Parathyroid adenoma (tissue), 2 donors: ENCODE measurements around the gene TMEM182.

Experiments
- H2AFZ ChIP-seq: fragments of 300-600 bp; sonication (generic); one replicate; pipeline ENCODE4 v1.7.0; 2017; ENCODE audit warnings: antibody characterized with exemption, mild to moderate bottlenecking
- H3K27ac ChIP-seq: fragments of 300-600 bp; sonication (generic); one replicate; pipeline ENCODE4 v1.7.0; 2017
- H3K27me3 ChIP-seq: fragments of 300-600 bp; sonication (generic); one replicate; pipeline ENCODE4 v1.7.0; 2017; ENCODE audit warnings: low read length; ENCODE audit not compliant: control insufficient read depth, insufficient read depth
- H3K36me3 ChIP-seq: fragments of 300-600 bp; sonication (generic); one replicate; pipeline ENCODE4 v1.7.0; 2017; ENCODE audit warnings: low read length; ENCODE audit not compliant: control insufficient read depth, insufficient read depth
- H3K4me1 ChIP-seq: fragments of 300-600 bp; sonication (generic); one replicate; pipeline ENCODE4 v1.7.0; 2017; ENCODE audit warnings: control low read depth
- H3K4me2 ChIP-seq: fragments of 300-600 bp; sonication (generic); one replicate; pipeline ENCODE4 v1.7.0; 2017; ENCODE audit warnings: low read length
- H3K4me3 ChIP-seq: fragments of 300-600 bp; sonication (generic); one replicate; pipeline ENCODE4 v1.7.0; 2017; ENCODE audit warnings: low read depth, low read length
- H3K79me2 ChIP-seq: fragments of 300-600 bp; sonication (generic); one replicate; pipeline ENCODE4 v1.7.0; 2017; ENCODE audit warnings: control low read depth
- H3K9ac ChIP-seq: fragments of 300-600 bp; sonication (generic); one replicate; pipeline ENCODE4 v1.7.0; 2017; ENCODE audit warnings: mild to moderate bottlenecking
- H3K9me3 ChIP-seq: fragments of 300-600 bp; sonication (generic); one replicate; pipeline ENCODE4 v1.7.0; 2017; ENCODE audit warnings: low read length; ENCODE audit not compliant: control insufficient read depth
- TF ChIP-seq, protein P1 (sequence below): fragments of 300-600 bp; sonication (generic); IDR thresholded peaks from one replicate; pipeline ENCODE4 v1.7.0; 2017; ENCODE audit warnings: antibody characterized with exemption, mild to moderate bottlenecking
- donor health status: primary hyperparathyroidism.

The TMEM182 gene

GRCh38 chr2:102850888-102851287, 89.1 kb downstream of the TMEM182 start:
- Histone ChIP-seq H3K4me3 (no peak overlapping the region), H3K27me3 (no peaks in the 10 kb centered on the region), H3K36me3 (no peaks in the 10 kb centered on the region), H2AFZ (no peak overlapping the region), H3K9me3 (no peaks in the 10 kb centered on the region), H3K4me1 (no peaks in the 10 kb centered on the region), H3K9ac (no peak overlapping the region), H3K4me2 (no peak overlapping the region), H3K27ac (no peak overlapping the region), H3K79me2 (no peaks in the 10 kb centered on the region)
- TF ChIP-seq, protein P1, sequence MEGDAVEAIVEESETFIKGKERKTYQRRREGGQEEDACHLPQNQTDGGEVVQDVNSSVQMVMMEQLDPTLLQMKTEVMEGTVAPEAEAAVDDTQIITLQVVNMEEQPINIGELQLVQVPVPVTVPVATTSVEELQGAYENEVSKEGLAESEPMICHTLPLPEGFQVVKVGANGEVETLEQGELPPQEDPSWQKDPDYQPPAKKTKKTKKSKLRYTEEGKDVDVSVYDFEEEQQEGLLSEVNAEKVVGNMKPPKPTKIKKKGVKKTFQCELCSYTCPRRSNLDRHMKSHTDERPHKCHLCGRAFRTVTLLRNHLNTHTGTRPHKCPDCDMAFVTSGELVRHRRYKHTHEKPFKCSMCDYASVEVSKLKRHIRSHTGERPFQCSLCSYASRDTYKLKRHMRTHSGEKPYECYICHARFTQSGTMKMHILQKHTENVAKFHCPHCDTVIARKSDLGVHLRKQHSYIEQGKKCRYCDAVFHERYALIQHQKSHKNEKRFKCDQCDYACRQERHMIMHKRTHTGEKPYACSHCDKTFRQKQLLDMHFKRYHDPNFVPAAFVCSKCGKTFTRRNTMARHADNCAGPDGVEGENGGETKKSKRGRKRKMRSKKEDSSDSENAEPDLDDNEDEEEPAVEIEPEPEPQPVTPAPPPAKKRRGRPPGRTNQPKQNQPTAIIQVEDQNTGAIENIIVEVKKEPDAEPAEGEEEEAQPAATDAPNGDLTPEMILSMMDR = no peak

DNA sequence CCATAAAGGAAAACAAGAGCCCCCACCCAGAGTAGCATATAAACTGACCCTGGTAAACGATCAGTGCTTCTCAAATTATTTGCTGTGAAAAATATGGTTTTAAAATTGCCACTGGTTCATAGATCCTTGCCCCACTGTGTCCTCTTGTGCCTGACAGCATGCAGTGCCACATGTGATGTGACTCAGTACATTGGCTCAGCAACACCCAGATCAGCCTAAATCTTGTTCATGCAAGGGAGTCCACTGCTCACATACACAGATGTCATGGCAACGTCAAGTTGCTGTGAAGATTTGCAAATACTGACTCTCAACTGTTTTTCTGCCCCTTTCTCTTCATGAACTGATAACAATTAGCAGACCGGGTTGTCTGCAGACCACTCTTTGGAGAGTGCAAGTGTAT, 91.0 kb downstream of the TMEM182 start:
- Histone ChIP-seq H3K27ac (no peak overlapping the region), H3K9ac (no peak overlapping the region), H3K36me3 (no peaks in the 10 kb centered on the region), H3K27me3 (no peaks in the 10 kb centered on the region), H3K4me2 (no peak overlapping the region), H3K79me2 (no peaks in the 10 kb centered on the region), H3K9me3 (no peaks in the 10 kb centered on the region), H2AFZ (no peak overlapping the region), H3K4me3 (no peak overlapping the region), H3K4me1 (no peaks in the 10 kb centered on the region)
- TF ChIP-seq, protein P1 = no peak
